Ecto neural progenitor cell (in vitro differentiated cells): ENCODE measurements around the gene MAPK7.

ENCODE experiments used
- DNase-seq: peaks from one replicate; pipeline ENCODE4 v3.0.0-alpha.2; 2018; ENCODE audit warnings: low spot score

MAPK7 gene

DNA sequence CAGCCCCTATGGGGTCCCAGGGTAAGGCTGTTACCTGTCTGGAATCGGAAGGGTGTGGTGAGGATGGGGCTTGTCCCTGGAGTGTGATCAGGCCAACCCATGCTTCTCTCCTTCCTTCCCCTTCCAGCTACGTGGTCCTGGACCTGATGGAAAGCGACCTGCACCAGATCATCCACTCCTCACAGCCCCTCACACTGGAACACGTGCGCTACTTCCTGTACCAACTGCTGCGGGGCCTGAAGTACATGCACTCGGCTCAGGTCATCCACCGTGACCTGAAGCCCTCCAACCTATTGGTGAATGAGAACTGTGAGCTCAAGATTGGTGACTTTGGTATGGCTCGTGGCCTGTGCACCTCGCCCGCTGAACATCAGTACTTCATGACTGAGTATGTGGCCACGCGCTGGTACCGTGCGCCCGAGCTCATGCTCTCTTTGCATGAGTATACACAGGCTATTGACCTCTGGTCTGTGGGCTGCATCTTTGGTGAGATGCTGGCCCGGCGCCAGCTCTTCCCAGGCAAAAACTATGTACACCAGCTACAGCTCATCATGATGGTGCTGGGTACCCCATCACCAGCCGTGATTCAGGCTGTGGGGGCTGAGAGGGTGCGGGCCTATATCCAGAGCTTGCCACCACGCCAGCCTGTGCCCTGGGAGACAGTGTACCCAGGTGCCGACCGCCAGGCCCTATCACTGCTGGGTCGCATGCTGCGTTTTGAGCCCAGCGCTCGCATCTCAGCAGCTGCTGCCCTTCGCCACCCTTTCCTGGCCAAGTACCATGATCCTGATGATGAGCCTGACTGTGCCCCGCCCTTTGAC, 2.4 kb downstream of the MAPK7 start:
- no peak for DNase-seq

DNA sequence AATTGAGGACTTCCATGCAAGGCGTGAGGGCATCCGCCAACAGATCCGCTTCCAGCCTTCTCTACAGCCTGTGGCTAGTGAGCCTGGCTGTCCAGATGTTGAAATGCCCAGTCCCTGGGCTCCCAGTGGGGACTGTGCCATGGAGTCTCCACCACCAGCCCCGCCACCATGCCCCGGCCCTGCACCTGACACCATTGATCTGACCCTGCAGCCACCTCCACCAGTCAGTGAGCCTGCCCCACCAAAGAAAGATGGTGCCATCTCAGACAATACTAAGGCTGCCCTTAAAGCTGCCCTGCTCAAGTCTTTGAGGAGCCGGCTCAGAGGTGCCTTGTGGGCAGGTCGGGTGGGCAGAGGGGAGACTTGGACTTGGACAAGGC, 3.1 kb downstream of the MAPK7 start:
- DNase-seq: no peak

GRCh38 chr17:19381741-19382444, 3.6 kb downstream of the MAPK7 start:
- no peak for DNase-seq

DNA sequence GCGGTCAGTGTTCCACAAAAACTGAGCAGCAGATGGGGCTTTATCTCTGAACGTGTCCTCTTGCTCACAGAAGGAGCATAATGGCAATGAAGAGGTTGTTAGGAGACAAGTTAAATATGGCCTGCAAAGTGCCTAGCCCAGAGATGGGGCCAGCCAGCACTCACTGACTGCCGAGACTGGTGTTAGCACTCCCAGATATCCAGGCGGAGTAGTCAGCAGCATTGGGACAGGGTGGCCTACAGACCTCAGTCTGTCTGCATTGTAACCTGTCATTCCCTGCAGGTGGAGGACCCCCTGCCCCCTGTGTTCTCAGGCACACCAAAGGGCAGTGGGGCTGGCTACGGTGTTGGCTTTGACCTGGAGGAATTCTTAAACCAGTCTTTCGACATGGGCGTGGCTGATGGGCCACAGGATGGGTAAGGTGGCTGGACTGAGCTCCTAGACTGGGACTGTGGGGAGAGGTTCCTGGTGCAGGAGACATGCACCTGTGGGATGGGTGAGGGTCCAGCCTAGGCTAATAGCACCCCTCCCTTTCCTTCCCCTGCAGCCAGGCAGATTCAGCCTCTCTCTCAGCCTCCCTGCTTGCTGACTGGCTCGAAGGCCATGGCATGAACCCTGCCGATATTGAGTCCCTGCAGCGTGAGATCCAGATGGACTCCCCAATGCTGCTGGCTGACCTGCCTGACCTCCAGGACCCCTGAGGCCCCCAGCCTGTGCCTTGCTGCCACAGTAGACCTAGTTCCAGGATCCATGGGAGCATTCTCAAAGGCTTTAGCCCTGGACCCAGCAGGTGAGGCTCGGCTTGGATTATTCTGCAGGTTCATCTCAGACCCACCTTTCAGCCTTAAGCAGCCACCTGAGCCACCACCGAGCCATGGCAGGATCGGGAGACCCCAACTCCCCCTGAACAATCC, 4.5 kb downstream of the MAPK7 start:
- DNase-seq: no peak

DNA sequence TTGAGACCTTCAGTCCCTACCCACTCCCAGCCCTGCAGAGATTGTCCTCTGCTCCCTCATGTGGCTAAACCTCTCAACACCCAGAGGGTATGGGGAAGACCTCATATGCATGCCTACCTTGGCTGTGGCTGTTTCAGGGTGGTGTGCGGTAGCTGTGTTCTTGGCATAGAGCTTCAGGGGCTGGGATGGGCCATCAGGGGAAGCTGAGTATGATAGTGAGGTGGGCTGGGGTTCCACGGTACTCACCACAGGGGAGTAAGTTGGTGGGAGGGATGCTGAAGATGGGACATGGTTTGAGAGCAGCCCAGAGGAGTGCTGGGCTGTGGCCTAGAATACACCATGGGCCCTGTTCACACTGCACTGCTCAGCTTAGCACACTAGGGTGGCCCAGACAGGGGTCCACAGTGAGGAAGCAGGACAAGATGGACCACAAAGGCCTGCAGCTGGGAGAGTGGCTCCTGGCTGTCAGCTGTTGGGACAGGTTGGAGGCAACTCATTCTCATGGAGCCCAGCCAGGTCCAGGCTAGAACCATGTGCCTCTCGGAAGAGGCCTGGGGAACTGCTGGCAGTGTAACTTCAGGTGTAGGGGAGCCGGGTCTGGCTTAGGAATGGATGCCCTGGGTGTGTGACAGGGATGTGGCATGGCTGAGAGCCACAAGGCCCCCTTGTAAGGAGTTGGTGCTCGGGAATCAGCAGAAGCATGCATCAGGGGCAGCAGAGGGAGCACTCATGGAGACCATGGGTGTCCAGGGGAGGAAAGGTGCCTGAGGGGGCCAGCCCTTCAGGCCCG, 5.6 kb downstream of the MAPK7 start:
- no peak for DNase-seq

DNA sequence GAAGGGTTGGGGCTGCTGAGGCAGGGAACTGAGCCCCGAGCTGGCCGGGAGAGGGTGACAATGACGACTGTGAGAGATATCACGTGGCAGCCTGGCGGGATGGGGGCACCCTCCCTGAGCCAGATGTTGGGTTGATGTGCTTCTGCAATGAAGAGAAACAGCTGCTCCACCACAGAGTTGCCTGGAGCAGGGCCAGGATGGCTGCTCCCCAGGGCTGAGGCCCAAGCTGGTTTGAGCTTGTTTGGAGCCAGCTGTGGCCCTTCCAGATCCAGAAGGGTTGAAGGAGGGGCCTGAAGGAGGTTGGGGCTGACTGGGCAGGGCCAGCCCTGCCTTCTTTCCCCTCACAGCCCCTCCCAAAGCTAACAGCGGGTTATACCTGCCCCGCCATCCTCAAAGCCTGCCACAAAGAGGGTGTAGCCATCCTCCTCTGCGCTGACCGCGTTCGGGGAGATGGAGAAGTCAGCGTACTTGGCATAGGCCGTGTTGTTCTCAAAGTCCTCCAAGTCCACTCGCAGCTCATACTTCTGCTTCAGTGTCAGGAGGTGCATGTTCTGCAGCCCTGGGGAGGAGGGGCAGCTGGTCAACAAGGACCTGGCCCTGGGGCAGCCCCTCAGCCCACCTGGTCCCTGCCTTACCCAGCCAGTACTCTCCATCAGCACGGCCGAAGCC, 6.6 kb downstream of the MAPK7 start:
- DNase-seq: no peak

GRCh38 chr17:19385521-19385983, 7.3 kb downstream of the MAPK7 start:
- no peak for DNase-seq

DNA sequence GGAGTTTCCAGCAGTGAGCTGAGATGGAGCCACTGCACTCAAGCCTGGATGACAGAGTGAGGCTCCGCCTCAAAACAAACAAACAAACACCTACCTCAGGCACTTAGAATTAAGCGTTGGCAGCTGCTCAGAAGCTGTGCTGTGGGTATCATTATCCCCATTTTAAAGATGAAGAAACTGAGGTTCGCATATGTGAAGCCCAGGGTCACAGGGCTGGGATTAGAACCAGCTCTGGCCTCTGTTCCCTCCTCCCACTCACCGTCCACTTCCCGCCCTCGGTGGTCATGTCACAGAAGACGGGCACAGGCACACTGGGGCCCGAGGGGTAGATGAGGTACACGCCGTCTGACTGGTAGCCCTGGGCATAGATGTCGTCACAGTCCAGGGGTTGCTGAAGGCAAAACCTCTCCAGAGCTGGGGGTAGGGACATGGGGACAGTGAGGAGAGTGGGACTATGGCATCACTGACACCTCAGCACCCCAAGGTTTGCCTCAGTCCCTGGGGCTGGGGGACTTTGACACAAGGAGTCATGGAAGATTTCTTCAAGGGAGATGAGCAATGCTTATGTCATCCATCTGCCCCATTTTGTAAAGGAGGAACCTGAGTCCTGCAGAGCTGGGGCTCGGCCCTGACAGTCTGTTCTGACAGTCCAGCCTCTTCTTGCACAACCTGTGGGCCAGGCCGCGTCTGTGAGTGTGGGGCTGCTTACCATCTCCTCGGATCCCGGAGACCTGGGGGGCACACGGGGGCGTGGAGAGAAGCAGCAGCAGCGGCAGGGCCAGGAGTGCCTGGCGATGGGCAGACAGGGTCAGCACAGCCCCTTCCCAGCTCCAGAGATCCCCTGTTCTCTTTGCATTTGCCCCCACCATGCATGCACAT, 8.0 kb downstream of the MAPK7 start:
- no peak for DNase-seq

- no peak for DNase-seq
Observed at GRCh38 chr17:19386974-19387920, 8.9 kb downstream of the MAPK7 start, which contains the start of gene MFAP4. Gene MFAP4, minus strand, starts transcription at chr17:19387190. Its CDS starts 35 bp downstream, at chr17:19387155.

DNA sequence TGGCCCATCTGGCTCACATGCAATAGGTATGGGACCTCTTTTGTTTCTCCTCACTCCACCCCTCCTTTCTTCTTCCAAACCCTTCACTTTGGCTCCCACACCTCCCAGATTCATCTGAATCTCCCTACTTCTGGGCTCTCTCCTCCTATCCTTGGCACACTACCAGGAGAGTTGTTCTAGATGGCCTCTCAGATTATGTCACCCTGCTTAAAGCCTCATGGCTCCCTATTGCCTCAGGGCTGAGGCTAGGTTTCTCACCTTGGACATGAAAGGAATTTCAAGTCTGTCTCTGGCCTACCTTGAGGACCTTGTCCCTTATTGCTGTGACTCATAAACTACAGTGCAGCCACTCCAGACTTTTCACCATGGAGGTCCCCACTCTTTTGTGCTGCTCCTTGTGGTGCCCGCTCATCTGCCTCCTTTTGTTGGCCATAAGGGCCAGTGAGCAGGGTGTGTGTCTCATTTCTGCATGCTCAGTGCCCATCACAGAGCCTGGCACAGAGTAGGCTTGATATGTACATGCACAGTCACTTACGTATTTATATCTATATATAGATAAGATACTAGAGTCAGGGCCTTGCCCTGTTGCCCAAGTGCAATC, 9.7 kb downstream of the MAPK7 start:
- no peak for DNase-seq

DNA sequence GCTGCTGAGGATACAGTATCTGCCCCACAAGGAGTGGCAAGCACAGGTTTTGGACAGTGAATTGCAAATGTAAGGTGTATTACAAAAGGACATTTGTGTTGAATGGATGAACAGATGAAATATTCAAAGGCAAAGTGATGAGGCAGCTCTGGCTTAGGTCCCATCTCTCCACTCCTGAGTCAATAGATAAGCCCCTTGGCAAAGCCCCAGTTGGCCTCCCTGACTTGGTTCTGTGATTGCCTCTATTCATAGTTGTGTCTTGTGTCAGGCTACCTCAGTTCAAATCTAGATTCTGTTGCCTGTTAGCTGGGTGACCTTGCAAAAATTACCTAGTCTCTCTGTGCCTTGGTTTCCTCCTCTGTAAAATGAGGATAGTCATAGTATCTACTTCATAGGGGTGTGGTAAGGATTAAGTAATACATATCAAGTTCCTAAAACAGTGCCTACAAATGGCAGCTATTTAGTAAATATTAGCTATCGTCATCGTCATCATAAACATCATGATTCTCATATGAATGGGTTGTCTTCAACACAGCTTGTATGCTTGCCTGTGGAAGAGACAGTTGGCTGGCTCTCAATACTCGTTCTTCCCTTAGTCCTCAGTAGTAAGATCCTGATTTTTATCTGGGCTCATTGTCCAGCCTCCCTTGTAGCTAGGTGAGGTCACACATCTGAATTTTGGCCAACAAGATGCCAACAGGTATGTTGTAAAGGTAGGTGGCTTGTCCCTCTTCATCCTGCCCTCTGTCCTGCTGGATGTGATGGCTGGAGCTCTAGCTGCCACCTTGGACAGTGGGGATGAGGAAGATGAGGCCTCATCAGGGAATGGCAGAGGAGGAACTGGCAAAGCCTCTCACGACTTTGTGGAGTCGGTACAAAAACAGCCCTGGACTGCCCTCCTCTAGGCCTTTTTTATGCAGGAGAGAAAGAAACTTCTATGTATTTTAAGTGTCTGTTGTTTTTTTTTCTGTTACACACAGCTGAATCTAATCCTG, 10.8 kb downstream of the MAPK7 start:
- DNase-seq: no peak

- DNase-seq: no peak
Observed at GRCh38 chr17:19390951-19391350, 12.7 kb downstream of the MAPK7 start.

- DNase-seq: no peak
Observed at GRCh38 chr17:19391432-19391831, 13.1 kb downstream of the MAPK7 start.

DNA sequence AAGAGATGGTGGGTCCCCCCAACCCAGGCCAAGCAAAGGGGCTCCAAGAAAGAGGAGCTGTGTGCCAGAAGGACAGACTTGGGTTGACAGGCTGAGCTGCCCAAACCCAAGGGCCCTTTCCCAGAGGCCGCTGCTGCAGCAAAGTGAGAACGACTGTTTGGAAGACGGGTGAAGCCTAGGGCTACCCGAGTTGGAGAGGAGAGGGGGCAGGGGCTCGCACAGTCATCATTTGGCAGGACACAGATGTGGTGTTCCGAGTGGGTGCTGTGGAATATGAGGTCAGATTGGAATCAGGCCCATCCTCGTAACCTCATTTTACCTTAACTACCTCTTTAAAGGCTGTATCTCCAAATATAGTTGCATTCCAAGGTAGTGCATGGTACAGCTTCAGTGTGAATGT, 14.0 kb downstream of the MAPK7 start:
- DNase-seq: no peak

GRCh38 chr17:19397556-19398041, 19.3 kb downstream of the MAPK7 start:
- no peak for DNase-seq

GRCh38 chr17:19398301-19399181, 20.2 kb downstream of the MAPK7 start:
- DNase-seq: no peak
